IPS DF 4.7 (cell line): ENCODE measurements around the gene SNX10.

Experiments
- DNase-seq: peaks from one replicate; pipeline ENCODE4 v3.0.0-alpha.2; 2013; ENCODE audit warnings: low spot score; ENCODE audit errors: extremely low read depth

Gene SNX10

GRCh38 chr7:26399736-26400135 lies 108.1 kb downstream of the SNX10 start:
- DNase-seq, result no peak

GRCh38 chr7:26403640-26404039 lies 112.0 kb downstream of the SNX10 start:
- DNase-seq, result no peak

GRCh38 chr7:26404189-26404996 lies 112.7 kb downstream of the SNX10 start:
- DNase-seq, result no peak

GRCh38 chr7:26406433-26406832 lies 114.8 kb downstream of the SNX10 start:
- no peak for DNase-seq

GRCh38 chr7:26409661-26410547 lies 118.2 kb downstream of the SNX10 start:
- DNase-seq, result no peak

GRCh38 chr7:26413007-26413691 lies 121.5 kb downstream of the SNX10 start:
- DNase-seq, result no peak

- no peak for DNase-seq
Measured at GRCh38 chr7:26416004-26416403, 124.3 kb downstream of the SNX10 start.

- no peak for DNase-seq
Measured at GRCh38 chr7:26417911-26418413, 126.3 kb downstream of the SNX10 start.

- no peak for DNase-seq
Measured at GRCh38 chr7:26419198-26419597, 127.5 kb downstream of the SNX10 start.

GRCh38 chr7:26420422-26421019 lies 128.9 kb downstream of the SNX10 start:
- no peak for DNase-seq

GRCh38 chr7:26422761-26423160 lies 131.1 kb downstream of the SNX10 start:
- no peak for DNase-seq

- DNase-seq, result no peak
Measured at GRCh38 chr7:26423436-26423835, 131.8 kb downstream of the SNX10 start.
